ENCODE measurements around the gene HDHD3. TPM values are rescaled to one million over a fixed set of nuclear protein-coding genes. Genes with fewer than 3 reads are reported as not detected.
"Not testable (repeated sequence)": the region's sequence is repeated elsewhere in the genome, so short reads cannot be mapped to it uniquely, and the experiment has no call there.

The HDHD3 gene
- total RNA-seq, 2 donors from 2014 or later = 24.3 to 37.1 TPM

DNA sequence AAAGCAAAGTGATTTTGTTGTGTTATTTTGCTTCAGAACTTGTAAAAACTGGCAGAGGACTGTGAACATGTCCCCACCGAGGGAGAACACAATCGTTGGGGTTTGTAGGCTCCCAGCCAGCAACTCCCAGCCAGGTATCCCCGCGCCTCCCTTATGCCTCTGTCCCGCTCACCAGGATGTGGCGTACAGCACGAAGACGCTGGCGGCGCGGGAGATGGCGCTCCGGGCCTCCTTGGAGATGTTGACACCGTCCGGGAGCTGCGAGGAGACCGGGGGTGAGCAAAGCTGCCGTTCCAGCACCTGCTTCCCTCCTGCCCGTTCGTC lies 33.1 kb upstream of the HDHD3 start:
- peak overlapping the region; percentile 83 for H3K9ac ChIP-seq (ENCODE audit: extremely low read depth, low read length, poor library complexity, severe bottlenecking)
- peak overlapping the region; percentile 89 for H3K4me3 ChIP-seq (ENCODE audit: low read length)
- Mint-ChIP-seq H3K27me3 (ENCODE audit: insufficient read depth) (no peaks in the 10 kb centered on the region), H3K9me3 (no peaks in the 10 kb centered on the region), H3K4me1 (peaks cover 19% of the 10 kb centered on the region), H3K36me3 (ENCODE audit: low read depth) (peaks cover 24% of the 10 kb centered on the region), H3K4me3 (peak overlapping the region; percentile 98), H3K27ac (peak overlapping the region; percentile 100)
- H3K9me3 ChIP-seq (ENCODE audit: control insufficient read depth, low read length) = no peaks in the 10 kb centered on the region
- no peak for DNase-seq
- WGBS, 2 experiments (ENCODE audit: insufficient coverage in 1 of 2, insufficient read length in 1 of 2) = 0% methylated on average over 2 to 20 of the region's 20 CpGs
- peaks cover 20% of the 10 kb centered on the region for H3K36me3 ChIP-seq (ENCODE audit: control insufficient read depth, insufficient read depth, low read length)
- no peaks in the 10 kb centered on the region for H3K27me3 ChIP-seq (ENCODE audit: control insufficient read depth, insufficient read depth, low read length, poor library complexity, severe bottlenecking)
- peaks cover 3% of the 10 kb centered on the region for H3K4me1 ChIP-seq (ENCODE audit: control insufficient read depth, insufficient read depth, low read length)
- TF ChIP-seq, protein P1, sequence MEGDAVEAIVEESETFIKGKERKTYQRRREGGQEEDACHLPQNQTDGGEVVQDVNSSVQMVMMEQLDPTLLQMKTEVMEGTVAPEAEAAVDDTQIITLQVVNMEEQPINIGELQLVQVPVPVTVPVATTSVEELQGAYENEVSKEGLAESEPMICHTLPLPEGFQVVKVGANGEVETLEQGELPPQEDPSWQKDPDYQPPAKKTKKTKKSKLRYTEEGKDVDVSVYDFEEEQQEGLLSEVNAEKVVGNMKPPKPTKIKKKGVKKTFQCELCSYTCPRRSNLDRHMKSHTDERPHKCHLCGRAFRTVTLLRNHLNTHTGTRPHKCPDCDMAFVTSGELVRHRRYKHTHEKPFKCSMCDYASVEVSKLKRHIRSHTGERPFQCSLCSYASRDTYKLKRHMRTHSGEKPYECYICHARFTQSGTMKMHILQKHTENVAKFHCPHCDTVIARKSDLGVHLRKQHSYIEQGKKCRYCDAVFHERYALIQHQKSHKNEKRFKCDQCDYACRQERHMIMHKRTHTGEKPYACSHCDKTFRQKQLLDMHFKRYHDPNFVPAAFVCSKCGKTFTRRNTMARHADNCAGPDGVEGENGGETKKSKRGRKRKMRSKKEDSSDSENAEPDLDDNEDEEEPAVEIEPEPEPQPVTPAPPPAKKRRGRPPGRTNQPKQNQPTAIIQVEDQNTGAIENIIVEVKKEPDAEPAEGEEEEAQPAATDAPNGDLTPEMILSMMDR (conservative IDR thresholded peaks at IDR 0.05) = peak; percentile 29
- H3K27ac ChIP-seq (ENCODE audit: low read depth, low read length) = peak overlapping the region; percentile 92

DNA sequence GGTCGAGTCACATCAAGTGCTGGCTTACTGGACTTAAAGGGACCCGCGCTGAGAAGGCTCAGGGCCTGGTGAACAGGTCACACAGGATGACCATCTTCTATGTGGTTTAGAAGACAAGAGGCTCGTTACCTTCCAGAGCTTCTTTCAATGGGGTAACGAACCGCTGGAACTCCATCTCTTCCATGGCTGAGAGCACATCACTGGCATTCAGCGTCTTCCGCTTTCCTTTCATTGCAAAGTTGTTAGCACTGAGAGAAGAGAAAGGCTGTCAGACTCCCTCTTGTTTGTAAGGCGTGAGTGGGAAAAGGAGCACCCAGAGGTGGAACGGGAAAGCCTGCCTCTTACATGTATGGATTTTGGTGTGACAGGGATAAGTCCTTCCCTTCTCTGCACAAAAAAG lies 32.7 kb upstream of the HDHD3 start:
- Histone ChIP-seq H3K9ac (ENCODE audit: extremely low read depth, low read length, poor library complexity, severe bottlenecking) (peak overlapping the region; percentile 83), H3K4me3 (ENCODE audit: low read length) (peak overlapping the region; percentile 89), H3K9me3 (ENCODE audit: control insufficient read depth, low read length) (no peaks in the 10 kb centered on the region), H3K36me3 (ENCODE audit: control insufficient read depth, insufficient read depth, low read length) (peaks cover 20% of the 10 kb centered on the region), H3K27me3 (ENCODE audit: control insufficient read depth, insufficient read depth, low read length, poor library complexity, severe bottlenecking) (no peaks in the 10 kb centered on the region), H3K27ac (ENCODE audit: low read depth, low read length) (no peak overlapping the region), H3K4me1 (ENCODE audit: control insufficient read depth, insufficient read depth, low read length) (peaks cover 3% of the 10 kb centered on the region)
- no peak for DNase-seq
- 48 to 62% methylated on average over 10 of the region's 10 CpGs for WGBS, 2 experiments (ENCODE audit: insufficient coverage in 1 of 2, insufficient read length in 1 of 2)
- peaks cover 24% of the 10 kb centered on the region for H3K36me3 Mint-ChIP-seq (ENCODE audit: low read depth)
- TF ChIP-seq, protein P1 (conservative IDR thresholded peaks at IDR 0.05) = no peak
- peak overlapping the region; percentile 100 for H3K27ac Mint-ChIP-seq
- peaks cover 19% of the 10 kb centered on the region for H3K4me1 Mint-ChIP-seq
- H3K4me3 Mint-ChIP-seq = peak overlapping the region; percentile 98
- no peaks in the 10 kb centered on the region for H3K27me3 Mint-ChIP-seq (ENCODE audit: insufficient read depth)
- no peaks in the 10 kb centered on the region for H3K9me3 Mint-ChIP-seq

DNA sequence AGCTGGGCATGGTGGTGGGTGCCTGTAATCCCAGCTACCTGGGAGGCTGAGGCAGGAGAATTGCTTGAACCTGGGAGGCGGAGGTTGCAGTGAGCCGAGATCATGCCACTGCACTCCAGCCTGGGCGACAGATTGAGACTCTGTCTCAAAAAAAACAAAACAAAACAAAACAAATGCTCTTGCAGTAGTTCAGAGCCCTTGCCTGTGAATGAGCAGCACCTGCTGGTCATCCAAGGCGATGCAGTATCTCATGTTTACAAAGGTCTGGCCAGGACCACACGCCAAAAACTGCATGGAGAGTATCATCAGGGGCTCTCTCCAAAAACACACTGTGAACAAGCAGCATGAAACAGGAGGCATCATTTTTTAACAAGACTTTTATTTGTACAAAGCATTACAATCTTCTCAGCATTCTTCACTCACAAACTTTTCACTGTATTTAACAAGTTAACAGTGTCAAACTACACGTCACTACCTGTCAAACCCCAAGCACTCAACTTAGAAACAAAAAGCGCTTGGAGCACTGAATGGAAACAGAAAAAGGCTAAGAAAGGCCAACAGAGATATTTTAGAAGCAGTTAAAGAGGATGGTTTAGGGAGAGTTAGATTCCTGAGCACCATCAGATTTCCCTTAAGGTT lies 30.2 kb upstream of the HDHD3 start:
- H3K27me3 Mint-ChIP-seq (ENCODE audit: insufficient read depth); H3K27ac ChIP-seq (ENCODE audit: low read depth, low read length); H3K9ac ChIP-seq (ENCODE audit: extremely low read depth, low read length, poor library complexity, severe bottlenecking); H3K9me3 ChIP-seq (ENCODE audit: control insufficient read depth, low read length); H3K27me3 ChIP-seq (ENCODE audit: control insufficient read depth, insufficient read depth, low read length, poor library complexity, severe bottlenecking); H3K4me3 Mint-ChIP-seq; H3K9me3 Mint-ChIP-seq; H3K4me3 ChIP-seq (ENCODE audit: low read length); H3K4me1 ChIP-seq (ENCODE audit: control insufficient read depth, insufficient read depth, low read length): not testable (repeated sequence)
- TF ChIP-seq, protein P1 (conservative IDR thresholded peaks at IDR 0.05) = peak; percentile 85
- peaks cover 20% of the 10 kb centered on the region for H3K36me3 ChIP-seq (ENCODE audit: control insufficient read depth, insufficient read depth, low read length)
- H3K27ac Mint-ChIP-seq = peak overlapping the region; percentile 1
- peak; percentile 89 for DNase-seq
- 61 to 74% methylated on average over 6 to 7 of the region's 7 CpGs for WGBS, 2 experiments (ENCODE audit: insufficient coverage in 1 of 2, insufficient read length in 1 of 2)
- peaks cover 24% of the 10 kb centered on the region for H3K36me3 Mint-ChIP-seq (ENCODE audit: low read depth)
- peaks cover 19% of the 10 kb centered on the region for H3K4me1 Mint-ChIP-seq

DNA sequence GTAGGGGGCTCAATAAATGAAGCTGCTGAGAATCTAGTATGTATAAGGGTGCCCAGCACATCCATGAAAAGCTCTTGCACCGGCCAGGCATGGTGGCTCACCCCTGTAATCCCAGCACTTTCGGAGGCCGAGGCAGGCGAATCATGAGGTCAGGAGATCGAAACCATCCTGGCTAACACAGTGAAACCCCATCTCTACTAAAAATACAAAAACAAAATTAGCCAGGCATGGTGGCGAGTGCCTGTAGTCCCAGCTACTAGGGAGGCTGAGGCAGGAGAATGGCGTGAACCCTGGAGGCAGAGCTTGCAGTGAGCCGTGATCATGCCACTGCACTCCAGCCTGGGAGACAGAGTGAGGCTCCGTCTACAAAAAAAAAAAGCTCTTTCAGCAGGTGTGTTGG lies 29.6 kb upstream of the HDHD3 start:
- not testable (repeated sequence) for H3K27me3 Mint-ChIP-seq (ENCODE audit: insufficient read depth); H3K4me3 ChIP-seq (ENCODE audit: low read length)
- peak overlapping the region; percentile 1 for H3K27ac Mint-ChIP-seq

More for the DNA sequence above, 29.6 kb upstream of the HDHD3 start:
- peaks cover 20% of the 10 kb centered on the region for H3K36me3 ChIP-seq (ENCODE audit: control insufficient read depth, insufficient read depth, low read length)
- H3K4me3 Mint-ChIP-seq; H3K27me3 ChIP-seq (ENCODE audit: control insufficient read depth, insufficient read depth, low read length, poor library complexity, severe bottlenecking); H3K4me1 ChIP-seq (ENCODE audit: control insufficient read depth, insufficient read depth, low read length); DNase-seq; H3K9me3 Mint-ChIP-seq; H3K27ac ChIP-seq (ENCODE audit: low read depth, low read length); H3K9ac ChIP-seq (ENCODE audit: extremely low read depth, low read length, poor library complexity, severe bottlenecking); H3K9me3 ChIP-seq (ENCODE audit: control insufficient read depth, low read length): not testable (repeated sequence)
- H3K36me3 Mint-ChIP-seq (ENCODE audit: low read depth) = peaks cover 24% of the 10 kb centered on the region
- peaks cover 18% of the 10 kb centered on the region for H3K4me1 Mint-ChIP-seq
- 92 to 96% methylated on average over 4 to 9 of the region's 9 CpGs for WGBS, 2 experiments (ENCODE audit: insufficient coverage in 1 of 2, insufficient read length in 1 of 2)
